ENCODE results near the gene MAN2A1.

GRCh38 chr5:109767997-109768396 lies 78.3 kb downstream of the MAN2A1 start:
- TF ChIP-seq REST (IDR thresholded peaks at IDR 0.05; ENCODE audit: low read depth) (no peak), TAF1 (IDR thresholded peaks at IDR 0.05; ENCODE audit: low read depth) (no peak), ZBTB7A (IDR thresholded peaks at IDR 0.05; ENCODE audit: low read depth) (no peak), MAX (IDR thresholded peaks at IDR 0.05) (no peak), FOXM1 (IDR thresholded peaks at IDR 0.05; ENCODE audit: borderline replicate concordance, low read depth) (no peak), NFIC (IDR thresholded peaks at IDR 0.05) (no peak), EP300 (IDR thresholded peaks at IDR 0.05; ENCODE audit: borderline replicate concordance) (no peak), EGR1 (IDR thresholded peaks at IDR 0.05) (no peak), RAD21 (IDR thresholded peaks at IDR 0.05; ENCODE audit: low read depth) (no peak), TEAD4 (IDR thresholded peaks at IDR 0.05) (no peak), CREB1 (IDR thresholded peaks at IDR 0.05; ENCODE audit: low read depth) (no peak)
